Thyroid gland (tissue), 4 donors: ENCODE data around the gene SYNPO2L. TPM values are rescaled to one million over a fixed set of nuclear protein-coding genes. Genes with fewer than 3 reads are reported as not detected.

Experiments used
- DNase-seq, 2 donors: peaks; one replicate each; pipeline ENCODE4 v3.0.0-alpha.2; 2019
- H3K27ac ChIP-seq, 3 donors: fragments of 200-600 bp; sonication (generic); 1 replicate in 2 of 3; 2 replicates in 1 of 3; pipeline ENCODE4 v1.5.1; 2016 to 2019; ENCODE audit warnings: mild to moderate bottlenecking in 1 of 3, moderate library complexity in 1 of 3
- H3K27me3 ChIP-seq: fragments of 200-600 bp; sonication (generic); one replicate; pipeline ENCODE4 v1.5.1; 2019
- H3K36me3 ChIP-seq, 2 donors: fragments of 200-600 bp; sonication (generic); one replicate each; pipeline ENCODE4 v1.5.1; 2016 to 2019
- H3K4me1 ChIP-seq, 2 donors: fragments of 200-600 bp; sonication (generic); one replicate each; pipeline ENCODE4 v1.5.1; 2017 to 2019
- H3K4me3 ChIP-seq, 3 donors: fragments of 200-600 bp; sonication (generic); replicated peaks in 1 of 3; 1 replicate in 2 of 3; 2 replicates in 1 of 3; pipeline ENCODE4 v1.5.1; 2016; ENCODE audit warnings: mild to moderate bottlenecking in 1 of 3
- H3K9me3 ChIP-seq: fragments of 200-600 bp; sonication (generic); one replicate; pipeline ENCODE4 v1.5.1; 2017
- CTCF ChIP-seq, 6 experiments: fragments of 200-600 bp in 3 of 6; fragments of 450-650 bp in 3 of 6; sonication (generic) in 3 of 6; IDR thresholded peaks; one replicate each; pipeline ENCODE4 v1.5.1; 2016 to 2019; ENCODE audit warnings: antibody characterized with exemption in 6 of 6, mild to moderate bottlenecking in 2 of 6, inconsistent platforms in 1 of 6, moderate library complexity in 1 of 6
- POLR2A ChIP-seq, 2 donors: fragments of 450-650 bp; IDR thresholded peaks; one replicate each; pipeline ENCODE4 v1.6.1; 2017; ENCODE audit warnings: antibody characterized with exemption in 2 of 2, mild to moderate bottlenecking in 2 of 2, moderate library complexity in 1 of 2
- WGBS, 2 donors: methylation state at CpG; one replicate each; pipeline ENCODE4 v1.1.5; 2017; 5-methylcytosine and 5-hydroxymethylcytosine counted together
- intact Hi-C: fragments of 100-400 bp; cut with DNase I; formaldehyde crosslinking; loops from one replicate; pipeline ENCODE4 v1.15.1; 2023
- total RNA-seq, 4 donors: library from RNA; depleted of rRNA; stranded (reverse); fragments of >200 nt; gene quantifications; one replicate each; pipeline ENCODE4 v1.2.3, GENCODE V29; 2016

The SYNPO2L gene
- total RNA-seq, 4 donors from 2014 or later, result not detected

- H3K4me1 ChIP-seq, result peaks cover 8 to 19% of the 10 kb centered on the region in 2 donors
- DNase-seq, result no peak
- no peaks in the 10 kb centered on the region for H3K36me3 ChIP-seq
- 76 to 77% methylated on average over 5 of the region's 5 CpGs for WGBS, 2 donors
- H3K27ac ChIP-seq, result no peak overlapping the region
- no peaks in the 10 kb centered on the region for H3K27me3 ChIP-seq
- no peaks in the 10 kb centered on the region for H3K9me3 ChIP-seq
- H3K4me3 ChIP-seq, result no peak overlapping the region
- TF ChIP-seq POLR2A (IDR thresholded peaks at IDR 0.05), result no peak
- no peak for TF ChIP-seq CTCF (IDR thresholded peaks at IDR 0.05)
- intact Hi-C loops, result no loop called here
These were observed 5.1 kb downstream of the SYNPO2L start for GRCh38 chr10:73650537-73651331.

GRCh38 chr10:73649876-73650536 lies 5.8 kb downstream of the SYNPO2L start:
- DNase-seq, result no peak
- Histone ChIP-seq H3K27ac (no peak overlapping the region), H3K27me3 (no peaks in the 10 kb centered on the region), H3K4me3 (no peak overlapping the region), H3K9me3 (no peaks in the 10 kb centered on the region), H3K4me1 (peaks cover 8 to 19% of the 10 kb centered on the region in 2 donors), H3K36me3 (no peaks in the 10 kb centered on the region)
- WGBS, 2 donors, result 85 to 91% methylated on average over 6 of the region's 6 CpGs
- TF ChIP-seq POLR2A (IDR thresholded peaks at IDR 0.05) (no peak), CTCF (IDR thresholded peaks at IDR 0.05) (no peak)
- intact Hi-C loops, result loop anchor here (5.0 kb wide), 1 partner anchor 118 kb away; no protein-coding TSS in a partner anchor

- no peak overlapping the region for H3K4me3 ChIP-seq
- H3K4me1 ChIP-seq, result peaks cover 8 to 19% of the 10 kb centered on the region in 2 donors
- H3K36me3 ChIP-seq, result no peaks in the 10 kb centered on the region
- TF ChIP-seq POLR2A (IDR thresholded peaks at IDR 0.05), result no peak
- no peak for TF ChIP-seq CTCF (IDR thresholded peaks at IDR 0.05)
- no peak for DNase-seq
- intact Hi-C loops, result loop anchor here (5.0 kb wide), 1 partner anchor 117 kb away; no protein-coding TSS in a partner anchor
- H3K27ac ChIP-seq, result no peak overlapping the region
- 74 to 79% methylated on average over 4 of the region's 4 CpGs for WGBS, 2 donors
- no peaks in the 10 kb centered on the region for H3K9me3 ChIP-seq
- H3K27me3 ChIP-seq, result no peaks in the 10 kb centered on the region
These were observed 6.6 kb downstream of the SYNPO2L start for GRCh38 chr10:73648975-73649829.

- peaks cover 11 to 19% of the 10 kb centered on the region in 2 donors for H3K4me1 ChIP-seq
- no peaks in the 10 kb centered on the region for H3K9me3 ChIP-seq
- H3K36me3 ChIP-seq, result no peaks in the 10 kb centered on the region
- H3K27me3 ChIP-seq, result no peaks in the 10 kb centered on the region
- WGBS, 2 donors, result 18 to 24% methylated on average over 26 to 29 of the region's 35 CpGs
- intact Hi-C loops, result loop anchor here (5.0 kb wide), 1 partner anchor 116 kb away; no protein-coding TSS in a partner anchor
- no peak for DNase-seq
- peak overlapping the region; percentile 25 to 91 (median 67) for H3K4me3 ChIP-seq
- peak overlapping the region in 1 of 3 donors; percentile 14 for H3K27ac ChIP-seq
- no peak for TF ChIP-seq POLR2A (IDR thresholded peaks at IDR 0.05)
- TF ChIP-seq CTCF (IDR thresholded peaks at IDR 0.05), result no peak
These were observed 7.8 kb downstream of the SYNPO2L start for GRCh38 chr10:73647875-73648651.
